ENCODE measurements around the gene SEMA3E.

SEMA3E gene

DNA sequence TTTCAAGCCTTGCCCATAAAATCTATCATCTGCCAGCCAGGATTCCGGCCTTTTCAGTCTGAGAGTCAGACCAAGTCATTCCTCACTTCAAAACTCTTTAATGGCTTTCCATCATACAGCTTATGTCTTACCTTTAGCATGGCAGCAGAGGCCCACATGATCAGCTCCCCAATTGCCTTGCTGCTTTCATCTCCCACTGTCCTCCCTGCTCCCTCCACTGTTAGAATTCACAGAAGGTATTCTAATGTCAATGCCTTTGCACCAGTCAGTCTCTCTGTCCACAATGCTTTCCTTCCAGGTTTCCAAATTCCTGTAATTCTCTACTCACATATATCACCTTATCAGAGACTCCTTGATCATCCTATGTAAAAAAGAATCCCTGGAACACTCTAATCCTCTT, 37.2 kb downstream of the SEMA3E start:
- Histone ChIP-seq H3K4me1 (ENCODE audit: control extremely low read depth in 1 of 4, control insufficient read depth in 4 of 4, insufficient read depth in 4 of 4, low read length in 3 of 4) (no peaks in the 10 kb centered on the region), H3K9me3 (ENCODE audit: control extremely low read depth in 1 of 5, control insufficient read depth in 4 of 5, insufficient read depth in 2 of 5, low read depth in 1 of 5, low read length in 4 of 5) (no peaks in the 10 kb centered on the region), H3K36me3 (ENCODE audit: control insufficient read depth in 4 of 4, insufficient read depth in 4 of 4, low read length in 3 of 4) (no peaks in the 10 kb centered on the region), H3K27ac (ENCODE audit: insufficient read depth in 1 of 2, low read depth in 1 of 2, low read length in 2 of 2, poor library complexity in 1 of 2, severe bottlenecking in 2 of 2) (no peak overlapping the region), H3K4me3 (ENCODE audit: control insufficient read depth in 1 of 7, extremely low read depth in 1 of 7, insufficient read depth in 4 of 7, low read depth in 2 of 7, low read length in 6 of 7) (no peak overlapping the region), H3K27me3 (replicated peaks in 2 of 5; ENCODE audit: control insufficient read depth in 4 of 5, insufficient read depth in 5 of 5, low read length in 4 of 5) (no peaks in the 10 kb centered on the region)
- 83% methylated on average over 1 of the region's 1 CpG for WGBS (ENCODE audit: insufficient coverage)
- DNase-seq: no peak
- CTCF ChIA-PET: no interaction called here
- POLR2A ChIA-PET: no interaction called here

DNA sequence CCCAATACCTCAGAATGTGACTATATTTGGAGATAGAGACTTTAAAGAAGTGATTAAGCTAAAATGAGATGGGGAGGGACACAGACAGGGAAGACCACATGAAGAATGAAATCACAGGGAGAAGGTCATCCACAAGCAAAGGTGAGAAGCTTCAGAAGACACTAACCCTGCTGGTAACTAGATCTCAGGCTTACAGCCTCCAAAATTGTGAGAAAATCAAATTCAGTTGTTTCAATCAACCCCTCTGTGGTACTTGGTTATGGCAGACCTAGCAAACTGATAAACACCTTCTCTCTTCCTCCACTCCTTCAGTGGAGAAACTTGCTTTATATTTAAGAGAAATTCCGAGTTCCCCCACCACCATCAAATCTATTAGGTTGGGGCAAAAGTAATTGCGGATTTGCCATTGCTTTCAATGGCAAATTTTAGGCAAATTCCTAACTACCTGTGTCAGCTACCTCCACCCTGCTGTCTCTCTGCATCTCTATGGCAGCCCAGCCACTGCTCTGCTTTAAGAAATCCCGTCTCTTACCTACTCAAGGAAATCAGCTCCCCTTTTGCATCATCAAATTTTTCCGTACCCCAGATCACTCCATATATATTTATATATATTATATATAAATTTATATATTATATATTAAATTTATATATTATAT, 38.2 kb downstream of the SEMA3E start:
- H3K4me3 ChIP-seq (ENCODE audit: control insufficient read depth in 1 of 7, extremely low read depth in 1 of 7, insufficient read depth in 4 of 7, low read depth in 2 of 7, low read length in 6 of 7): no peak overlapping the region
- H3K36me3 ChIP-seq (ENCODE audit: control insufficient read depth in 4 of 4, insufficient read depth in 4 of 4, low read length in 3 of 4): no peaks in the 10 kb centered on the region
- no peaks in the 10 kb centered on the region for H3K27me3 ChIP-seq (replicated peaks in 2 of 5; ENCODE audit: control insufficient read depth in 4 of 5, insufficient read depth in 5 of 5, low read length in 4 of 5)
- H3K4me1 ChIP-seq (ENCODE audit: control extremely low read depth in 1 of 4, control insufficient read depth in 4 of 4, insufficient read depth in 4 of 4, low read length in 3 of 4): no peaks in the 10 kb centered on the region
- H3K9me3 ChIP-seq (ENCODE audit: control extremely low read depth in 1 of 5, control insufficient read depth in 4 of 5, insufficient read depth in 2 of 5, low read depth in 1 of 5, low read length in 4 of 5): no peaks in the 10 kb centered on the region
- WGBS (ENCODE audit: insufficient coverage): 43% methylated on average over 2 of the region's 4 CpGs
- ChIA-PET CTCF (interaction anchor here (1.0 kb wide), 1 partner anchor 13 kb away, joined by 3 read pairs; no protein-coding TSS in a partner anchor), POLR2A (no interaction called here)
- DNase-seq: no peak
- no peak overlapping the region for H3K27ac ChIP-seq (ENCODE audit: insufficient read depth in 1 of 2, low read depth in 1 of 2, low read length in 2 of 2, poor library complexity in 1 of 2, severe bottlenecking in 2 of 2)

- H3K27ac ChIP-seq (ENCODE audit: insufficient read depth in 1 of 2, low read depth in 1 of 2, low read length in 2 of 2, poor library complexity in 1 of 2, severe bottlenecking in 2 of 2): no peak overlapping the region
- no peak overlapping the region for H3K4me3 ChIP-seq (ENCODE audit: control insufficient read depth in 1 of 7, extremely low read depth in 1 of 7, insufficient read depth in 4 of 7, low read depth in 2 of 7, low read length in 6 of 7)
- 100% methylated on average over 1 of the region's 3 CpGs for WGBS (ENCODE audit: insufficient coverage)
- no peaks in the 10 kb centered on the region for H3K4me1 ChIP-seq (ENCODE audit: control extremely low read depth in 1 of 4, control insufficient read depth in 4 of 4, insufficient read depth in 4 of 4, low read length in 3 of 4)
- no peaks in the 10 kb centered on the region for H3K36me3 ChIP-seq (ENCODE audit: control insufficient read depth in 4 of 4, insufficient read depth in 4 of 4, low read length in 3 of 4)
- ChIA-PET CTCF (interaction anchor here (0.9 kb wide), 1 partner anchor 110 kb away, joined by 3 read pairs; no protein-coding TSS in a partner anchor), POLR2A (no interaction called here)
- no peaks in the 10 kb centered on the region for H3K9me3 ChIP-seq (ENCODE audit: control extremely low read depth in 1 of 5, control insufficient read depth in 4 of 5, insufficient read depth in 2 of 5, low read depth in 1 of 5, low read length in 4 of 5)
- DNase-seq: no peak
- no peaks in the 10 kb centered on the region for H3K27me3 ChIP-seq (replicated peaks in 2 of 5; ENCODE audit: control insufficient read depth in 4 of 5, insufficient read depth in 5 of 5, low read length in 4 of 5)
Observed at GRCh38 chr7:83608716-83609115, 40.2 kb downstream of the SEMA3E start.

GRCh38 chr7:83603649-83604048, 45.3 kb downstream of the SEMA3E start:
- ChIA-PET POLR2A (no interaction called here), CTCF (no interaction called here)
- H3K27ac ChIP-seq (ENCODE audit: insufficient read depth in 1 of 2, low read depth in 1 of 2, low read length in 2 of 2, poor library complexity in 1 of 2, severe bottlenecking in 2 of 2): no peak overlapping the region
- no peaks in the 10 kb centered on the region for H3K9me3 ChIP-seq (ENCODE audit: control extremely low read depth in 1 of 5, control insufficient read depth in 4 of 5, insufficient read depth in 2 of 5, low read depth in 1 of 5, low read length in 4 of 5)
- no peaks in the 10 kb centered on the region for H3K4me1 ChIP-seq (ENCODE audit: control extremely low read depth in 1 of 4, control insufficient read depth in 4 of 4, insufficient read depth in 4 of 4, low read length in 3 of 4)
- H3K4me3 ChIP-seq (ENCODE audit: control insufficient read depth in 1 of 7, extremely low read depth in 1 of 7, insufficient read depth in 4 of 7, low read depth in 2 of 7, low read length in 6 of 7): no peak overlapping the region
- no peaks in the 10 kb centered on the region for H3K36me3 ChIP-seq (ENCODE audit: control insufficient read depth in 4 of 4, insufficient read depth in 4 of 4, low read length in 3 of 4)
- DNase-seq: no peak
- no peaks in the 10 kb centered on the region for H3K27me3 ChIP-seq (replicated peaks in 2 of 5; ENCODE audit: control insufficient read depth in 4 of 5, insufficient read depth in 5 of 5, low read length in 4 of 5)
- WGBS (ENCODE audit: insufficient coverage): no CpG with 5 or more reads among the region's 1 CpG

DNA sequence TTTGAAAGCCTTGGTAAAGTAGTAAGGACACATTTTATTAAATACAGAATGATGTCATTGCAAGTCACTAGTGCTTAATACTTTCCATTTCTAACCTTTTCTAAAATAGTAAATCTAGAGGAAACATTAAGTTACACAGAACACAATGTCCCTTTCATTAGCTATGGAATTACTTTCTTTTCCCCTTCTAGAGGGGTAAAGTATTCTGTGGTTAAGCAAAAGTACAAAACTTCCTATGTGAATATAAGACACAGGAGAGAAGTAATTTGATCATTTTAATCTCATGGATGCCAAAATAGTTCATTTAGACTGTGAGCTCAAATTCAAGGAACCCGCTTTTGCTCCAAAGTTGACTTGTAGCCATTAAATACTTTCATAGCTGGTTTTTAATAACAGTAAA, 49.8 kb downstream of the SEMA3E start:
- Histone ChIP-seq H3K27ac (ENCODE audit: insufficient read depth in 1 of 2, low read depth in 1 of 2, low read length in 2 of 2, poor library complexity in 1 of 2, severe bottlenecking in 2 of 2) (no peak overlapping the region), H3K27me3 (replicated peaks in 2 of 5; ENCODE audit: control insufficient read depth in 4 of 5, insufficient read depth in 5 of 5, low read length in 4 of 5) (no peaks in the 10 kb centered on the region), H3K4me3 (ENCODE audit: control insufficient read depth in 1 of 7, extremely low read depth in 1 of 7, insufficient read depth in 4 of 7, low read depth in 2 of 7, low read length in 6 of 7) (no peak overlapping the region), H3K9me3 (ENCODE audit: control extremely low read depth in 1 of 5, control insufficient read depth in 4 of 5, insufficient read depth in 2 of 5, low read depth in 1 of 5, low read length in 4 of 5) (no peaks in the 10 kb centered on the region), H3K4me1 (ENCODE audit: control extremely low read depth in 1 of 4, control insufficient read depth in 4 of 4, insufficient read depth in 4 of 4, low read length in 3 of 4) (no peaks in the 10 kb centered on the region), H3K36me3 (ENCODE audit: control insufficient read depth in 4 of 4, insufficient read depth in 4 of 4, low read length in 3 of 4) (no peaks in the 10 kb centered on the region)
- DNase-seq: no peak
- WGBS (ENCODE audit: insufficient coverage): no CpG with 5 or more reads among the region's 1 CpG
- CTCF ChIA-PET: no interaction called here
- POLR2A ChIA-PET: no interaction called here

DNA sequence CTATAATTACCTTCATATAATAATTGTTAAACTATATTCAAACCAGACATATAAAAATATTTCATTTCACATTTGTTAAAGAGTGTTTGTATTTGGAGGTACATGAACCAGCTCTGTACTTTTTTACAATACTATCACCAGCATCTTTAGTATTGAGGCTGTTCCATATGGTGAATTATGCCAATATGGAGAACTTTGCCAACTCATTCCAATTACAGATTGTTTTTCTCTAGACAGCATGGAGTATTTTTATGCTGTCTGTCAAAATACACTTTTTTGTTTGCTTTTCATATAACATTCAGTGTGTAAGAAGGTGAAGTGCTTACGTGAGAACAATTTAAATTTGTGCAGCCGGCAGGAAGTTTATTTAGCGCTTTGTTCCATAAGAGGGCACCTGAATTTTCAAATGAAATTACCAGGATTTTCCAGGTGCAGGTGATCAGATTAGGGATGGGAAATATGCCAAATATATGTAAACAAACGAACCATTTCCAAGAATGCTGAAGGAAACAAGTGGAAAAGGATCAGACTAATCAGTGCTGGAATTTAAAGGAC, 54.9 kb downstream of the SEMA3E start:
- H3K27me3 ChIP-seq (replicated peaks in 2 of 5; ENCODE audit: control insufficient read depth in 4 of 5, insufficient read depth in 5 of 5, low read length in 4 of 5): no peaks in the 10 kb centered on the region
- DNase-seq: no peak
- no peaks in the 10 kb centered on the region for H3K9me3 ChIP-seq (ENCODE audit: control extremely low read depth in 1 of 5, control insufficient read depth in 4 of 5, insufficient read depth in 2 of 5, low read depth in 1 of 5, low read length in 4 of 5)
- 97% methylated on average over 4 of the region's 4 CpGs for WGBS (ENCODE audit: insufficient coverage)
- no peaks in the 10 kb centered on the region for H3K36me3 ChIP-seq (ENCODE audit: control insufficient read depth in 4 of 4, insufficient read depth in 4 of 4, low read length in 3 of 4)
- no peak overlapping the region for H3K4me3 ChIP-seq (ENCODE audit: control insufficient read depth in 1 of 7, extremely low read depth in 1 of 7, insufficient read depth in 4 of 7, low read depth in 2 of 7, low read length in 6 of 7)
- POLR2A ChIA-PET: no interaction called here
- H3K27ac ChIP-seq (ENCODE audit: insufficient read depth in 1 of 2, low read depth in 1 of 2, low read length in 2 of 2, poor library complexity in 1 of 2, severe bottlenecking in 2 of 2): no peak overlapping the region
- H3K4me1 ChIP-seq (ENCODE audit: control extremely low read depth in 1 of 4, control insufficient read depth in 4 of 4, insufficient read depth in 4 of 4, low read length in 3 of 4): no peaks in the 10 kb centered on the region
- CTCF ChIA-PET: no interaction called here

- ChIA-PET POLR2A (no interaction called here), CTCF (no interaction called here)
- WGBS (ENCODE audit: insufficient coverage): 100% methylated on average over 2 of the region's 4 CpGs
- H3K4me3 ChIP-seq (ENCODE audit: control insufficient read depth in 1 of 7, extremely low read depth in 1 of 7, insufficient read depth in 4 of 7, low read depth in 2 of 7, low read length in 6 of 7): no peak overlapping the region
- no peak for DNase-seq
- no peaks in the 10 kb centered on the region for H3K9me3 ChIP-seq (ENCODE audit: control extremely low read depth in 1 of 5, control insufficient read depth in 4 of 5, insufficient read depth in 2 of 5, low read depth in 1 of 5, low read length in 4 of 5)
- H3K27me3 ChIP-seq (replicated peaks in 2 of 5; ENCODE audit: control insufficient read depth in 4 of 5, insufficient read depth in 5 of 5, low read length in 4 of 5): no peaks in the 10 kb centered on the region
- H3K4me1 ChIP-seq (ENCODE audit: control extremely low read depth in 1 of 4, control insufficient read depth in 4 of 4, insufficient read depth in 4 of 4, low read length in 3 of 4): no peaks in the 10 kb centered on the region
- no peak overlapping the region for H3K27ac ChIP-seq (ENCODE audit: insufficient read depth in 1 of 2, low read depth in 1 of 2, low read length in 2 of 2, poor library complexity in 1 of 2, severe bottlenecking in 2 of 2)
- no peaks in the 10 kb centered on the region for H3K36me3 ChIP-seq (ENCODE audit: control insufficient read depth in 4 of 4, insufficient read depth in 4 of 4, low read length in 3 of 4)
Observed at GRCh38 chr7:83588602-83589240, 60.2 kb downstream of the SEMA3E start.
